Suprapubic skin (tissue), 3 donors: ENCODE data around the gene BMPR2.

ENCODE experiments used
- EP300 ChIP-seq: sonication (generic); formaldehyde crosslinking; IDR thresholded peaks from one replicate; pipeline ENCODE4 v1.6.1; 2017; ENCODE audit warnings: antibody characterized with exemption
- TF ChIP-seq, protein P1 (sequence below), 2 donors: fragments of 200-600 bp in 1 of 2; fragments of 450-650 bp in 1 of 2; sonication (generic) in 1 of 2; IDR thresholded peaks; one replicate each; pipeline ENCODE4 v1.5.1; 2016 to 2019; ENCODE audit warnings: antibody characterized with exemption in 2 of 2, mild to moderate bottlenecking in 1 of 2, moderate library complexity in 1 of 2

DNA sequence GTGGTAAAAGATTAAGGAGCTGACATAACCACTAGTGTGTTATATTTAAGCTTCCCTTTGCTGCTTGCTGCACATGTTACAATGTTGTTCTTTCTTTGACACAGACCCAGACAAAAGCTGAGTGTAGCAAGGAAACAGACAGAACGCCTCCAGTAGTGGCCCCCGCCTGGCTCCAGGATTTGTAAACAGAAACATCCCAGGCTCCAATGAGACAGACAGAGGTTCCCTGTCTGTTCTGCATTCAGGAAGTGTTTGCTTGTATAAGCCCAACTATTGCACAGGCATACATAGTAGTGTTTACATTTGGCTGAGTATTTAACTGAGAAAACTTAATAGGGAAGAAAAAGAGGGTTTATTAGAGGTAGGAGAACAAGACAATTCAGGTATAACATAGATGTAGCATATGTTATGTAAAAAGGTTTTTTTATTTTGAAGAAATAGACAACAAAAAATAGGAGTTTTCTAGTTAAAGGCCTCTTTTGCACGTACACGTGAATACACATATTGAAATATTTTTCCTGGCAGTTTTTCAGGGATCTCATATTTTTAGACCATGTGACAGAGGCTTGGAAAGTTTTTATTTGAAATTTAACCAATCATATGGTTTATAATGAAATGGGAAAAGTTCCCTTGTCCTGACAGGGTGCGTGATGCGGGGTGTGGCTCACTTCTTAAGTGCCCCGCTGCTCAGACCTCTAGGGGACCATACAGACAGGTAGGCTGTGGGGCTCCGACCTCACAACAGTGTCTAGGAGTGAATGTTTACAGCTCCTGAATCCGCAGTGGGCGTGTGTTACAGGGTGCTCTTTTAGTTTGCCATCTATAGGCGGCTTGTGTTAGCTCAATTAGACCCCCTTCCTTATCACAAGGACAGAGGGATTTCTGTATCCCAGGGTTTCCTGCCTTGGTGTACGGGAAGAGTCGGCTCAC lies 118.4 kb downstream of the BMPR2 start:
- TF ChIP-seq, protein P1, sequence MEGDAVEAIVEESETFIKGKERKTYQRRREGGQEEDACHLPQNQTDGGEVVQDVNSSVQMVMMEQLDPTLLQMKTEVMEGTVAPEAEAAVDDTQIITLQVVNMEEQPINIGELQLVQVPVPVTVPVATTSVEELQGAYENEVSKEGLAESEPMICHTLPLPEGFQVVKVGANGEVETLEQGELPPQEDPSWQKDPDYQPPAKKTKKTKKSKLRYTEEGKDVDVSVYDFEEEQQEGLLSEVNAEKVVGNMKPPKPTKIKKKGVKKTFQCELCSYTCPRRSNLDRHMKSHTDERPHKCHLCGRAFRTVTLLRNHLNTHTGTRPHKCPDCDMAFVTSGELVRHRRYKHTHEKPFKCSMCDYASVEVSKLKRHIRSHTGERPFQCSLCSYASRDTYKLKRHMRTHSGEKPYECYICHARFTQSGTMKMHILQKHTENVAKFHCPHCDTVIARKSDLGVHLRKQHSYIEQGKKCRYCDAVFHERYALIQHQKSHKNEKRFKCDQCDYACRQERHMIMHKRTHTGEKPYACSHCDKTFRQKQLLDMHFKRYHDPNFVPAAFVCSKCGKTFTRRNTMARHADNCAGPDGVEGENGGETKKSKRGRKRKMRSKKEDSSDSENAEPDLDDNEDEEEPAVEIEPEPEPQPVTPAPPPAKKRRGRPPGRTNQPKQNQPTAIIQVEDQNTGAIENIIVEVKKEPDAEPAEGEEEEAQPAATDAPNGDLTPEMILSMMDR (IDR thresholded peaks at IDR 0.05) = no peak
- TF ChIP-seq EP300 = no peak
